Caco-2 (cell line): ENCODE data around the gene TBC1D9B. TPM values are rescaled to one million over a fixed set of nuclear protein-coding genes. Genes with fewer than 3 reads are reported as not detected.

ENCODE experiments used
- BruUV-seq: library from RNA; stranded (reverse); fragments of 400-500 nt; replicated peaks from 2 replicates; lab custom pipeline; 2021; lab: Mats Ljungman, UMichigan
- CTCF ChIA-PET: fragments of 300-600 bp; sonication (Branson Sonifier 250); formaldehyde crosslinking; loops from one replicate; lab custom pipeline; 2022; ENCODE audit warnings: antibody characterized with exemption; lab: Charles Lee
- POLR2A ChIA-PET: fragments of 300-600 bp; sonication (Branson Sonifier 250); formaldehyde crosslinking; loops from one replicate; lab custom pipeline; 2022; ENCODE audit warnings: antibody characterized with exemption; lab: Charles Lee
- DNase-seq, 2 experiments: peaks; one replicate each; pipeline versions ENCODE4 v3.0.0 to v3.0.0-alpha.2; 2020 to 2022
- H3K27me3 ChIP-seq: replicated peaks from 2 replicates; pipeline ENCODE4 v1.6.0; 2011; ENCODE audit warnings: low read length; ENCODE audit not compliant: control insufficient read depth, insufficient read depth
- H3K36me3 ChIP-seq: 2 replicates; pipeline ENCODE4 v1.5.1; 2011; ENCODE audit warnings: low read length; ENCODE audit not compliant: control insufficient read depth, insufficient read depth
- H3K4me1 ChIP-seq: fragments of 250-450 bp; sonication (Bioruptor Pico); 2 replicates; pipeline ENCODE4 v1.5.1; 2020; ENCODE audit warnings: mild to moderate bottlenecking
- H3K4me3 ChIP-seq: 2 replicates; pipeline ENCODE4 v1.5.1; 2011; ENCODE audit warnings: low read depth, mild to moderate bottlenecking, control low read depth, low read length
- H3K9me3 ChIP-seq: fragments of 250-450 bp; sonication (Bioruptor Pico); 2 replicates; pipeline ENCODE4 v1.5.1; 2020; ENCODE audit warnings: mild to moderate bottlenecking, moderate library complexity
- H3K27ac Mint-ChIP-seq: one replicate; pipeline ENCODE4 v1.8.0; 2022; ENCODE audit warnings: mixed read lengths; ENCODE audit not compliant: unreplicated experiment
- H3K27me3 Mint-ChIP-seq: one replicate; pipeline ENCODE4 v1.8.0; 2022; ENCODE audit warnings: mixed read lengths; ENCODE audit not compliant: insufficient read depth, unreplicated experiment
- H3K36me3 Mint-ChIP-seq: one replicate; pipeline ENCODE4 v1.8.0; 2022; ENCODE audit warnings: mild to moderate bottlenecking, mixed read lengths; ENCODE audit not compliant: insufficient read depth, unreplicated experiment
- H3K4me1 Mint-ChIP-seq: one replicate; pipeline ENCODE4 v1.8.0; 2022; ENCODE audit warnings: low read depth, mixed read lengths; ENCODE audit not compliant: unreplicated experiment
- H3K4me3 Mint-ChIP-seq: one replicate; pipeline ENCODE4 v1.8.0; 2022; ENCODE audit warnings: mild to moderate bottlenecking, moderate library complexity, mixed read lengths; ENCODE audit not compliant: unreplicated experiment
- H3K9me3 Mint-ChIP-seq: one replicate; pipeline ENCODE4 v1.8.0; 2022; ENCODE audit warnings: mixed read lengths; ENCODE audit not compliant: unreplicated experiment
- CTCF ChIP-seq, 2 experiments: fragments of 200-600 bp in 1 of 2; IDR thresholded peaks; 1 replicate in 1 of 2; 2 replicates in 1 of 2; pipeline versions ENCODE4 v1.5.1 to v1.8.0; 2011 to 2022; ENCODE audit warnings: antibody characterized with exemption in 1 of 2, control low read depth in 1 of 2, inconsistent platforms in 1 of 2, low read depth in 1 of 2, low read length in 1 of 2, mild to moderate bottlenecking in 1 of 2, moderate library complexity in 1 of 2; ENCODE audit not compliant: insufficient read depth in 1 of 2, severe bottlenecking in 1 of 2, unreplicated experiment in 1 of 2
- intact Hi-C: fragments of 100-400 bp; cut with micrococcal nuclease; formaldehyde crosslinking; loops from one replicate; pipeline ENCODE4 v1.10.0; 2022; ENCODE audit not compliant: unreplicated experiment
- total RNA-seq: library from RNA; stranded (reverse); gene quantifications from 2 replicates; pipeline ENCODE4 v1.2.3, GENCODE V29; 2022

Gene TBC1D9B
- total RNA-seq, 1 experiment from 2014 or later: 107 TPM

- H3K36me3 ChIP-seq: peaks cover 6% of the 10 kb centered on the region
- Mint-ChIP-seq H3K27me3 (no peaks in the 10 kb centered on the region), H3K36me3 (peaks cover 46% of the 10 kb centered on the region), H3K9me3 (no peaks in the 10 kb centered on the region), H3K4me3 (no peak overlapping the region), H3K4me1 (no peaks in the 10 kb centered on the region), H3K27ac (no peak overlapping the region)
- no peaks in the 10 kb centered on the region for H3K27me3 ChIP-seq
- no peak for TF ChIP-seq CTCF (IDR thresholded peaks at IDR 0.05; ENCODE audit: insufficient read depth in 1 of 2, low read depth in 1 of 2, low read length in 1 of 2, severe bottlenecking in 1 of 2, unreplicated experiment in 1 of 2)
- DNase-seq: no peak
- BruUV-seq: no TSS peak
- ChIA-PET CTCF (interaction anchor here (1.2 kb wide), 1 partner anchor 9 kb away, joined by 4 read pairs; no protein-coding TSS in a partner anchor), POLR2A (no interaction called here)
- no peaks in the 10 kb centered on the region for H3K4me1 ChIP-seq
- intact Hi-C loops: no loop called here
- no peak overlapping the region for H3K4me3 ChIP-seq
- H3K9me3 ChIP-seq: no peaks in the 10 kb centered on the region
Measured at GRCh38 chr5:179864686-179865085, 43.0 kb downstream of the TBC1D9B start.

GRCh38 chr5:179863449-179864085 lies 44.1 kb downstream of the TBC1D9B start:
- Histone ChIP-seq H3K27me3 (no peaks in the 10 kb centered on the region), H3K36me3 (peaks cover 6% of the 10 kb centered on the region), H3K9me3 (no peaks in the 10 kb centered on the region), H3K4me1 (no peaks in the 10 kb centered on the region), H3K4me3 (no peak overlapping the region)
- no TSS peak for BruUV-seq
- CTCF ChIA-PET: no interaction called here
- POLR2A ChIA-PET: no interaction called here
- DNase-seq: no peak
- Mint-ChIP-seq H3K27me3 (no peaks in the 10 kb centered on the region), H3K9me3 (no peaks in the 10 kb centered on the region), H3K27ac (no peak overlapping the region), H3K4me3 (no peak overlapping the region), H3K36me3 (peaks cover 50% of the 10 kb centered on the region), H3K4me1 (no peaks in the 10 kb centered on the region)
- TF ChIP-seq CTCF (IDR thresholded peaks at IDR 0.05; ENCODE audit: insufficient read depth in 1 of 2, low read depth in 1 of 2, low read length in 1 of 2, severe bottlenecking in 1 of 2, unreplicated experiment in 1 of 2): no peak
- intact Hi-C loops: no loop called here

- CTCF ChIA-PET: no interaction called here
Measured at GRCh38 chr5:179862891-179863290, 44.8 kb downstream of the TBC1D9B start.

More at GRCh38 chr5:179862891-179863290, 44.8 kb downstream of the TBC1D9B start:
- H3K4me1 ChIP-seq: no peaks in the 10 kb centered on the region
- no peaks in the 10 kb centered on the region for H3K27me3 ChIP-seq
- Mint-ChIP-seq H3K4me1 (no peaks in the 10 kb centered on the region), H3K27me3 (no peaks in the 10 kb centered on the region), H3K36me3 (peaks cover 50% of the 10 kb centered on the region), H3K4me3 (no peak overlapping the region), H3K27ac (no peak overlapping the region), H3K9me3 (no peaks in the 10 kb centered on the region)
- intact Hi-C loops: no loop called here
- TF ChIP-seq CTCF (IDR thresholded peaks at IDR 0.05; ENCODE audit: insufficient read depth in 1 of 2, low read depth in 1 of 2, low read length in 1 of 2, severe bottlenecking in 1 of 2, unreplicated experiment in 1 of 2): no peak
- H3K36me3 ChIP-seq: peaks cover 6% of the 10 kb centered on the region
- POLR2A ChIA-PET: no interaction called here
- TSS peak; percentile 13 for BruUV-seq
- no peak overlapping the region for H3K4me3 ChIP-seq
- no peak for DNase-seq
- no peaks in the 10 kb centered on the region for H3K9me3 ChIP-seq
